Measurements from ENCODE around the gene ETS1. TPM values are rescaled to one million over a fixed set of nuclear protein-coding genes. Genes with fewer than 3 reads are reported as not detected.

ETS1 gene
- total RNA-seq, 4 donors from 2014 or later: 16.8 to 24.9 (median 21.8) TPM

GRCh38 chr11:128552783-128553661 is 34.3 kb downstream of the ETS1 start:
- H3K4me1 ChIP-seq: peaks cover 3 to 5% of the 10 kb centered on the region in 2 donors
- in situ Hi-C loops (cut with MboI; ENCODE audit: low sequenced_read_pairs in 4 of 4): no loop called here
- H3K27me3 ChIP-seq: no peaks in the 10 kb centered on the region
- TF ChIP-seq, protein P1, sequence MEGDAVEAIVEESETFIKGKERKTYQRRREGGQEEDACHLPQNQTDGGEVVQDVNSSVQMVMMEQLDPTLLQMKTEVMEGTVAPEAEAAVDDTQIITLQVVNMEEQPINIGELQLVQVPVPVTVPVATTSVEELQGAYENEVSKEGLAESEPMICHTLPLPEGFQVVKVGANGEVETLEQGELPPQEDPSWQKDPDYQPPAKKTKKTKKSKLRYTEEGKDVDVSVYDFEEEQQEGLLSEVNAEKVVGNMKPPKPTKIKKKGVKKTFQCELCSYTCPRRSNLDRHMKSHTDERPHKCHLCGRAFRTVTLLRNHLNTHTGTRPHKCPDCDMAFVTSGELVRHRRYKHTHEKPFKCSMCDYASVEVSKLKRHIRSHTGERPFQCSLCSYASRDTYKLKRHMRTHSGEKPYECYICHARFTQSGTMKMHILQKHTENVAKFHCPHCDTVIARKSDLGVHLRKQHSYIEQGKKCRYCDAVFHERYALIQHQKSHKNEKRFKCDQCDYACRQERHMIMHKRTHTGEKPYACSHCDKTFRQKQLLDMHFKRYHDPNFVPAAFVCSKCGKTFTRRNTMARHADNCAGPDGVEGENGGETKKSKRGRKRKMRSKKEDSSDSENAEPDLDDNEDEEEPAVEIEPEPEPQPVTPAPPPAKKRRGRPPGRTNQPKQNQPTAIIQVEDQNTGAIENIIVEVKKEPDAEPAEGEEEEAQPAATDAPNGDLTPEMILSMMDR (IDR thresholded peaks at IDR 0.05 in 4 of 5, conservative IDR thresholded peaks at IDR 0.05 in 1 of 5): no peak
- TF ChIP-seq POLR2A (IDR thresholded peaks at IDR 0.05): no peak
- H3K9me3 ChIP-seq: no peaks in the 10 kb centered on the region
- no peaks in the 10 kb centered on the region for H3K36me3 ChIP-seq
- ATAC-seq (no peak), DNase-seq (no peak)
- no peak overlapping the region for H3K4me3 ChIP-seq
- intact Hi-C loops (cut with DNase I; ENCODE audit: low total_unique reads): loop anchor here (5.0 kb wide), 1 partner anchor 74 kb away; no protein-coding TSS in a partner anchor
- peak overlapping the region in 3 of 4 donors; percentile 21 to 41 (median 29) for H3K27ac ChIP-seq

DNA sequence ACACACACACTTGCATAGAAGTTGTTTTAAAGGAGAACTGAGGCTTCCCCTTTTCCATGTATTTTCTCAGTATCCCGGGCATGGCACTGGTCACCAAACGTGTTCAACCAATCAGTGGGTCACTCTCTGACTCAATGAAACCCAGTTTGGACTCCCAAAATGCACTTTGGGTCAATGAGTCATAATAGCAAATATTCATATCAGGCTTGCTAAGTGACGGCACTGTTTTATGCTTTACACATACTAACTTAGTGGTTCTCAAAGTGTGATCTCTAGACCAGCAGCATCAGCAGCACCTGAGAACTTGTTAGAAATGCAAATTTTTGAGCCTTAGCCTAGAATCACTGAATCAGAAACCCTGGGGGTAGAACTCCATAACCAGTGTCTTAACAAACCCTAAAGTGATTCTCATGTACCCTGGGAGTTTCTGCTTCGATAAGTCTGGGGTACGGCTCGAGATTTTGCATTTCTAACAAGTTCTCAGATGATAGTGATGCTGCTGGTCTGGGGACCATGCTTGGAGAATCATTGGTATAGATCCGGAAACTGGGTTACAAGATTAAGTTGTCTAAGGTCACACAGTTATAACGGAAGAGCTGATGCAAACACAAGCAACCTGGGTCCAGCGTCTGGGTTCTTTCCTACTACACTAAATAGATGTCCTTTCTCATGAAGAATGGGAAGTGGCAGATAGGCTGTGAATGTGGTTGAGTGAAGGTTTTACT is 35.6 kb downstream of the ETS1 start:
- Histone ChIP-seq H3K9me3 (no peaks in the 10 kb centered on the region), H3K27ac (no peak overlapping the region), H3K4me1 (peaks cover 6 to 12% of the 10 kb centered on the region in 2 donors), H3K4me3 (no peak overlapping the region), H3K36me3 (no peaks in the 10 kb centered on the region), H3K27me3 (no peaks in the 10 kb centered on the region)
- TF ChIP-seq POLR2A (IDR thresholded peaks at IDR 0.05): no peak
- TF ChIP-seq, protein P1 (IDR thresholded peaks at IDR 0.05 in 4 of 5, conservative IDR thresholded peaks at IDR 0.05 in 1 of 5): no peak
- ATAC-seq: no peak
- no peak for DNase-seq
- intact Hi-C loops (cut with DNase I; ENCODE audit: low total_unique reads): loop anchor here (5.0 kb wide), 1 partner anchor 76 kb away; no protein-coding TSS in a partner anchor
- in situ Hi-C loops (cut with MboI; ENCODE audit: low sequenced_read_pairs in 4 of 4): no loop called here

DNA sequence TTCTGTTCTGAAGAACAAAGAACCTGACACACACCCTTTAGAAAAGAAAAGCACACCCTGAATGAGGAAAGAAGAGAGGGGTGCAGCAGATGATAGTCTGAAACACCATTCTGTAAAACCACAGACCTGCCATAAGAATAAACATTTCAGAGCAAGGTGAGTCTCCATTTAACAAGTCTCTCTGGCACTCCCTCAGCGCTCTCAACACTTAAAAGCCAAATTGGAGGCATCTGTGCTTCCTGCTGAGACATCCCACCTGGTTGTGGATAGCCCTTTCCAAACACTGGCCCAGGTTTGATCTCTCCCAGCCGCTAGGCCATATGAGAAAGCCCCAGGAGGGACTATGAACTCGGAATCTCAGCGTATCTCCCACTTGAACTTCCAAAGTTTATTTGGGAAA is 36.3 kb downstream of the ETS1 start:
- intact Hi-C loops (cut with DNase I; ENCODE audit: low total_unique reads): loop anchor here (5.0 kb wide), 1 partner anchor 76 kb away; no protein-coding TSS in a partner anchor
- DNase-seq: no peak

DNA sequence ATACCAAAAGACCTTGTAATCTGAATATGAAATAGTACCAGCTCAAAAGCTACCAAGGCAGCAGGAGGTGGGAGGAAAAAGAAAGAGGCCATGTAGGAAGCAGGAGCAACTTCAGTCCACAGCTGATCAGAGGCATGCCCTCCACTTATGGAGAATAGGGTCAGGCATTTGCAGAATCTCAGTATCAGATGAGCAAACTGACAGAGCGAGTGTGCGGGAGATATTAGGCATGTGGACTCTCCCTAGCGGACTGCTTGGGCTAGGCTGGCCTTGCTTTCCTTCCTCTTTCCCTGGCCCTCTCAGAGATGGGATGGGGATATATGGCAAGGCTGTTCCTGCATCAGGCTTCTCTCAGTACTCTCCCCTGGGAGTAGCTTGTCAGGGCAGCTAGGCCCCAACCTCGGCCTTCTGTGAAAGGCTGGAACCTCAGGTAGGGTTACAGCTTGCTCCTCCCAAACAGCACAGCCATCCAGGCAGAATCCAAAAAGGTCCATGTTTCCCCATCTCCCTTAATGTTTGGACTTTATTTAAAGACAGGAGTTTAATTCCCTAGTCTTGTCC is 37.0 kb downstream of the ETS1 start:
- no peaks in the 10 kb centered on the region for H3K9me3 ChIP-seq
- intact Hi-C loops (cut with DNase I; ENCODE audit: low total_unique reads): loop anchor here (5.0 kb wide), 1 partner anchor 77 kb away; no protein-coding TSS in a partner anchor
- ATAC-seq (no peak), DNase-seq (no peak)
- peaks cover 6 to 12% of the 10 kb centered on the region in 2 donors for H3K4me1 ChIP-seq
- peak overlapping the region; percentile 71 to 79 (median 76) for H3K27ac ChIP-seq
- in situ Hi-C loops (cut with MboI; ENCODE audit: low sequenced_read_pairs in 4 of 4): no loop called here
- no peak overlapping the region for H3K4me3 ChIP-seq
- TF ChIP-seq POLR2A (IDR thresholded peaks at IDR 0.05): no peak
- TF ChIP-seq, protein P1 (IDR thresholded peaks at IDR 0.05 in 4 of 5, conservative IDR thresholded peaks at IDR 0.05 in 1 of 5): no peak
- no peaks in the 10 kb centered on the region for H3K27me3 ChIP-seq
- H3K36me3 ChIP-seq: no peaks in the 10 kb centered on the region

More for the DNA sequence above, 36.3 kb downstream of the ETS1 start:
- TF ChIP-seq POLR2A (IDR thresholded peaks at IDR 0.05): no peak
- TF ChIP-seq, protein P1 (IDR thresholded peaks at IDR 0.05 in 4 of 5, conservative IDR thresholded peaks at IDR 0.05 in 1 of 5): no peak
- H3K4me3 ChIP-seq: no peak overlapping the region
- in situ Hi-C loops (cut with MboI; ENCODE audit: low sequenced_read_pairs in 4 of 4): no loop called here
- no peaks in the 10 kb centered on the region for H3K9me3 ChIP-seq
- H3K4me1 ChIP-seq: peaks cover 6 to 12% of the 10 kb centered on the region in 2 donors
- H3K36me3 ChIP-seq: no peaks in the 10 kb centered on the region
- H3K27ac ChIP-seq: peak overlapping the region in 3 of 4 donors; percentile 74 to 79 (median 79)
- H3K27me3 ChIP-seq: no peaks in the 10 kb centered on the region
- ATAC-seq: no peak

All from gastrocnemius medialis (tissue), 4 donors.